ENCODE measurements around the gene ARHGEF4. TPM values are rescaled to one million over a fixed set of nuclear protein-coding genes. Genes with fewer than 3 reads are reported as not detected.
"Not testable (repeated sequence)": the region's sequence is repeated elsewhere in the genome, so short reads cannot be mapped to it uniquely, and the experiment has no call there.

ARHGEF4 gene
- total and polyA plus RNA-seq, 9 donors = 6.1 to 15.4 (median 8.3) TPM

GRCh38 chr2:130899306-130899705 is 62.6 kb downstream of the ARHGEF4 start:
- DNase-seq = no peak
- no peaks in the 10 kb centered on the region for H3K36me3 ChIP-seq (ENCODE audit: control insufficient read depth, insufficient read depth, low read length)
- WGBS (ENCODE audit: insufficient coverage) = 60% methylated on average over 5 of the region's 5 CpGs
- H3K4me1 ChIP-seq (ENCODE audit: control insufficient read depth, insufficient read depth, low read length) = no peaks in the 10 kb centered on the region
- no peaks in the 10 kb centered on the region for H3K9me3 ChIP-seq (replicated peaks; ENCODE audit: control insufficient read depth, low read depth, low read length)
- H3K27me3 ChIP-seq (ENCODE audit: control insufficient read depth, insufficient read depth, low read length) = no peaks in the 10 kb centered on the region
- H3K4me3 ChIP-seq (ENCODE audit: low read length) = no peak overlapping the region
- no peak overlapping the region for H3K27ac ChIP-seq (ENCODE audit: low read length)

GRCh38 chr2:130901061-130901460 is 64.3 kb downstream of the ARHGEF4 start:
- no peaks in the 10 kb centered on the region for H3K36me3 ChIP-seq (ENCODE audit: control insufficient read depth, insufficient read depth, low read length)
- WGBS (ENCODE audit: insufficient coverage) = 77% methylated on average over 3 of the region's 3 CpGs

GRCh38 chr2:130901626-130902025 is 64.9 kb downstream of the ARHGEF4 start:
- not testable (repeated sequence) for H3K4me3 ChIP-seq (ENCODE audit: low read length); H3K27me3 ChIP-seq (ENCODE audit: control insufficient read depth, insufficient read depth, low read length); H3K27ac ChIP-seq (ENCODE audit: low read length); DNase-seq; H3K36me3 ChIP-seq (ENCODE audit: control insufficient read depth, insufficient read depth, low read length); H3K9me3 ChIP-seq (replicated peaks; ENCODE audit: control insufficient read depth, low read depth, low read length); H3K4me1 ChIP-seq (ENCODE audit: control insufficient read depth, insufficient read depth, low read length)
- 83% methylated on average over 7 of the region's 9 CpGs for WGBS (ENCODE audit: insufficient coverage)

More at GRCh38 chr2:130901061-130901460, 64.3 kb downstream of the ARHGEF4 start:
- H3K4me1 ChIP-seq (ENCODE audit: control insufficient read depth, insufficient read depth, low read length) = no peaks in the 10 kb centered on the region
- H3K9me3 ChIP-seq (replicated peaks; ENCODE audit: control insufficient read depth, low read depth, low read length) = peaks cover under 1% of the 10 kb centered on the region
- H3K27ac ChIP-seq (ENCODE audit: low read length) = no peak overlapping the region
- no peak for DNase-seq
- H3K4me3 ChIP-seq (ENCODE audit: low read length) = no peak overlapping the region
- no peaks in the 10 kb centered on the region for H3K27me3 ChIP-seq (ENCODE audit: control insufficient read depth, insufficient read depth, low read length)

GRCh38 chr2:130908832-130909231 is 72.1 kb downstream of the ARHGEF4 start:
- H3K9me3 ChIP-seq (replicated peaks; ENCODE audit: control insufficient read depth, low read depth, low read length) = peaks cover 4% of the 10 kb centered on the region
- peaks cover 4% of the 10 kb centered on the region for H3K27me3 ChIP-seq (ENCODE audit: control insufficient read depth, insufficient read depth, low read length)
- 84% methylated on average over 2 of the region's 5 CpGs for WGBS (ENCODE audit: insufficient coverage)
- H3K27ac ChIP-seq (ENCODE audit: low read length) = no peak overlapping the region
- no peaks in the 10 kb centered on the region for H3K4me1 ChIP-seq (ENCODE audit: control insufficient read depth, insufficient read depth, low read length)
- no peak for DNase-seq
- no peaks in the 10 kb centered on the region for H3K36me3 ChIP-seq (ENCODE audit: control insufficient read depth, insufficient read depth, low read length)
- H3K4me3 ChIP-seq (ENCODE audit: low read length) = no peak overlapping the region

GRCh38 chr2:130910931-130911330 is 74.2 kb downstream of the ARHGEF4 start:
- H3K9me3 ChIP-seq (replicated peaks; ENCODE audit: control insufficient read depth, low read depth, low read length) = peaks cover 4% of the 10 kb centered on the region
- peaks cover 23% of the 10 kb centered on the region for H3K27me3 ChIP-seq (ENCODE audit: control insufficient read depth, insufficient read depth, low read length)
- WGBS (ENCODE audit: insufficient coverage) = 49% methylated on average over 3 of the region's 6 CpGs
- no peak for DNase-seq
- no peaks in the 10 kb centered on the region for H3K4me1 ChIP-seq (ENCODE audit: control insufficient read depth, insufficient read depth, low read length)
- H3K4me3 ChIP-seq (ENCODE audit: low read length) = no peak overlapping the region
- no peak overlapping the region for H3K27ac ChIP-seq (ENCODE audit: low read length)
- H3K36me3 ChIP-seq (ENCODE audit: control insufficient read depth, insufficient read depth, low read length) = no peaks in the 10 kb centered on the region

- H3K27ac ChIP-seq (ENCODE audit: low read length) = no peak overlapping the region
- 67% methylated on average over 3 of the region's 5 CpGs for WGBS (ENCODE audit: insufficient coverage)
- H3K4me1 ChIP-seq (ENCODE audit: control insufficient read depth, insufficient read depth, low read length) = no peaks in the 10 kb centered on the region
- no peak overlapping the region for H3K4me3 ChIP-seq (ENCODE audit: low read length)
- peaks cover 29% of the 10 kb centered on the region for H3K27me3 ChIP-seq (ENCODE audit: control insufficient read depth, insufficient read depth, low read length)
- no peak for DNase-seq
- no peaks in the 10 kb centered on the region for H3K36me3 ChIP-seq (ENCODE audit: control insufficient read depth, insufficient read depth, low read length)
- peaks cover under 1% of the 10 kb centered on the region for H3K9me3 ChIP-seq (replicated peaks; ENCODE audit: control insufficient read depth, low read depth, low read length)
Measured at GRCh38 chr2:130911482-130911881, 74.8 kb downstream of the ARHGEF4 start.

- Histone ChIP-seq H3K4me1 (ENCODE audit: control insufficient read depth, insufficient read depth, low read length) (no peaks in the 10 kb centered on the region), H3K27me3 (ENCODE audit: control insufficient read depth, insufficient read depth, low read length) (peaks cover 34% of the 10 kb centered on the region), H3K4me3 (ENCODE audit: low read length) (no peak overlapping the region), H3K36me3 (ENCODE audit: control insufficient read depth, insufficient read depth, low read length) (no peaks in the 10 kb centered on the region), H3K9me3 (replicated peaks; ENCODE audit: control insufficient read depth, low read depth, low read length) (no peaks in the 10 kb centered on the region), H3K27ac (ENCODE audit: low read length) (no peak overlapping the region)
- WGBS (ENCODE audit: insufficient coverage) = 63% methylated on average over 12 of the region's 15 CpGs
- no peak for DNase-seq
Measured at GRCh38 chr2:130911996-130912395, 75.3 kb downstream of the ARHGEF4 start.

GRCh38 chr2:130912471-130912870 is 75.8 kb downstream of the ARHGEF4 start:
- no peak for DNase-seq
- Histone ChIP-seq H3K27ac (ENCODE audit: low read length) (no peak overlapping the region), H3K27me3 (ENCODE audit: control insufficient read depth, insufficient read depth, low read length) (peaks cover 39% of the 10 kb centered on the region), H3K36me3 (ENCODE audit: control insufficient read depth, insufficient read depth, low read length) (no peaks in the 10 kb centered on the region), H3K9me3 (replicated peaks; ENCODE audit: control insufficient read depth, low read depth, low read length) (no peaks in the 10 kb centered on the region), H3K4me1 (ENCODE audit: control insufficient read depth, insufficient read depth, low read length) (no peaks in the 10 kb centered on the region), H3K4me3 (ENCODE audit: low read length) (no peak overlapping the region)
- WGBS (ENCODE audit: insufficient coverage) = 40% methylated on average over 1 of the region's 4 CpGs

GRCh38 chr2:130913891-130914290 is 77.2 kb downstream of the ARHGEF4 start:
- H3K27ac ChIP-seq (ENCODE audit: low read length) = no peak overlapping the region
- no peaks in the 10 kb centered on the region for H3K4me1 ChIP-seq (ENCODE audit: control insufficient read depth, insufficient read depth, low read length)
- H3K27me3 ChIP-seq (ENCODE audit: control insufficient read depth, insufficient read depth, low read length) = peaks cover 43% of the 10 kb centered on the region
- H3K36me3 ChIP-seq (ENCODE audit: control insufficient read depth, insufficient read depth, low read length) = no peaks in the 10 kb centered on the region
- DNase-seq = no peak
- no peaks in the 10 kb centered on the region for H3K9me3 ChIP-seq (replicated peaks; ENCODE audit: control insufficient read depth, low read depth, low read length)
- H3K4me3 ChIP-seq (ENCODE audit: low read length) = no peak overlapping the region
- WGBS (ENCODE audit: insufficient coverage) = 76% methylated on average over 2 of the region's 6 CpGs

- no peaks in the 10 kb centered on the region for H3K9me3 ChIP-seq (replicated peaks; ENCODE audit: control insufficient read depth, low read depth, low read length)
- H3K27me3 ChIP-seq (ENCODE audit: control insufficient read depth, insufficient read depth, low read length) = peaks cover 43% of the 10 kb centered on the region
- 75% methylated on average over 3 of the region's 5 CpGs for WGBS (ENCODE audit: insufficient coverage)
- no peaks in the 10 kb centered on the region for H3K4me1 ChIP-seq (ENCODE audit: control insufficient read depth, insufficient read depth, low read length)
- no peak for DNase-seq
- no peak overlapping the region for H3K27ac ChIP-seq (ENCODE audit: low read length)
- H3K4me3 ChIP-seq (ENCODE audit: low read length) = no peak overlapping the region
- H3K36me3 ChIP-seq (ENCODE audit: control insufficient read depth, insufficient read depth, low read length) = no peaks in the 10 kb centered on the region
Measured at GRCh38 chr2:130915149-130915548, 78.4 kb downstream of the ARHGEF4 start.
